Hepatic stellate cell (primary cell): Measurements from ENCODE around the gene CCL24.
"Not testable (repeated sequence)": the region's sequence is repeated elsewhere in the genome, so short reads cannot be mapped to it uniquely, and the experiment has no call there.

Experiments
- DNase-seq: peaks from one replicate; pipeline ENCODE4 v3.0.0; 2011; ENCODE audit warnings: low spot score

CCL24 gene

DNA sequence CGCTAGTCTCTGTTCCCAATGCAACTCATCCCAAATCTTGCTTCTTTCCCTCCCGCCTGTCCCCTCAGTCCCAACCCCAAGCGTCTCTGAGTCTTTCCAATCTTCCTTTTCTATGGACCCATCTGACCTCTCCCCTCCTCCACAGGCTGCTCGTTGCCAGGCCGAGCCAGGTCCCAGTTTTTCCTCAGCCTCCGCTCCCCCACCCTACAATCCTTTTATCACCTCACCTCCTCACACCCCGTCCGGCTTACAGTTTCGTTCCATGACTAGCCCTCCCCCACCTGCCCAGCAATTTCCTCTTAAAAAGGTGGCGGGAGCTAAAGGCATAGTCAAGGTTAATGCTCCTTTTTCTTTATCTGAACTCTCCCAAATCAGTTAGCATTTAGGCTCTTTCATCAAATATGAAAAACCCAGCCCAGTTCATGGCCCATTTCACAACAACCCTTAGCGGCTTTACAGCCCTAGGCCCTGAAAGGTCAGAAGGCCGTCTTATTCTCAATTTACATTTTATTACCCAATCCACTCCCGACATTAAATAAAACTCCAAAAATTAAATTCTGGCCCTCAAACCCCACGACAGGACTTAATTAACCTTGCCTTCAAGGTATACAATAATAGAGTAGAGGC, 32.8 kb downstream of the CCL24 start:
- not testable (repeated sequence) for DNase-seq

GRCh38 chr7:75779516-75779915, 34.1 kb downstream of the CCL24 start:
- not testable (repeated sequence) for DNase-seq

GRCh38 chr7:75779035-75779434, 34.6 kb downstream of the CCL24 start:
- not testable (repeated sequence) for DNase-seq

DNA sequence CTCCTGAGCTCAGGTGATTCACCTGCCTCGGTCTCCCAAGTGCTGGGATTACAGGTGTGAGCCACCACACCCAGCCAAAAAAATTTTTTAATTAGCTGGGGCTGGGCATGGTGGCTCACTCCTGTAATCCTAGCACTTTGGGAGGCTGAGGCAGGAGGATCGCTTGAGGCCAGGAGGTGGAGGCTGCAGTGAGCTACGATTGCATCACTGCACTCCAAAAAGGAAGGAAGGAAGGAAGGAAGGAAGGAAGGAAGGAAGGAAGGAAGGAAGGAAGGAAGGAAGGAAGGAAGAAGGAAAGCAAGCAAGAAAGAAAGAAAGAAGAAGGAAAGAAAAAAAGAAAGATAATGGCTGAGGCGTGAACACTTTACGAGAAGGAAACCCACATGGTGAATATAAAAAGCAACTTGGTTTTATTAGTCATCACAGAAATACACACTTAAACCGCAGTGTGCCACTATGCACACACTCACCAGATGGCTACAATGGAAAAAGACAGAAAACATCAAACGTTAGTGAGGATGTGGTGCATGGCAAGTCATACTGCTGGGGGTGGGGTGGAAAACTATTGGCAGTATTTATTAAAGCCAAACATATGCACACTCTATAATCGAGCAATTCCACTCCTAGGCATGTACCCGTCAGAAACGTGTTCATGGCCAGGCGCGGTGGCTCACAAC, 37.2 kb downstream of the CCL24 start:
- DNase-seq, result peak; percentile 71

DNA sequence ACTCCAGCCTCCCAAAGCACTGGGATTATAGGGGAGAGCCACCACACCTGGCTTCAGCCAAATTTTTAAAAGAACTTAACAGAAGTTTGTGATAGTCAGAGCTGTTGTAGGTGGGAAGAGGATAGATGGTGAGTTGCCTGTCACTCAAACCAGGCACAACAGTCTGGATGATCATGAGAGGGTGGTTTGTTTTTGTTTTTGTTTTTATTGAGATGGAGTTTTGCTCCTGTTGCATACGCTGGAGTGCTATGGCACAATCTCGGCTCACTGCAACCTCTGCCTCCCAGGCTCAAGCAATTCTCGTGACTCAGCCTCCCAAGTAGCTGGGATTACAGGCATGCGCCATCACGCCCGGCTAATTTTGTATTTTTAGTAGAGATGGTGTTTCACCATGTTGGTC, 39.6 kb downstream of the CCL24 start:
- not testable (repeated sequence) for DNase-seq

DNA sequence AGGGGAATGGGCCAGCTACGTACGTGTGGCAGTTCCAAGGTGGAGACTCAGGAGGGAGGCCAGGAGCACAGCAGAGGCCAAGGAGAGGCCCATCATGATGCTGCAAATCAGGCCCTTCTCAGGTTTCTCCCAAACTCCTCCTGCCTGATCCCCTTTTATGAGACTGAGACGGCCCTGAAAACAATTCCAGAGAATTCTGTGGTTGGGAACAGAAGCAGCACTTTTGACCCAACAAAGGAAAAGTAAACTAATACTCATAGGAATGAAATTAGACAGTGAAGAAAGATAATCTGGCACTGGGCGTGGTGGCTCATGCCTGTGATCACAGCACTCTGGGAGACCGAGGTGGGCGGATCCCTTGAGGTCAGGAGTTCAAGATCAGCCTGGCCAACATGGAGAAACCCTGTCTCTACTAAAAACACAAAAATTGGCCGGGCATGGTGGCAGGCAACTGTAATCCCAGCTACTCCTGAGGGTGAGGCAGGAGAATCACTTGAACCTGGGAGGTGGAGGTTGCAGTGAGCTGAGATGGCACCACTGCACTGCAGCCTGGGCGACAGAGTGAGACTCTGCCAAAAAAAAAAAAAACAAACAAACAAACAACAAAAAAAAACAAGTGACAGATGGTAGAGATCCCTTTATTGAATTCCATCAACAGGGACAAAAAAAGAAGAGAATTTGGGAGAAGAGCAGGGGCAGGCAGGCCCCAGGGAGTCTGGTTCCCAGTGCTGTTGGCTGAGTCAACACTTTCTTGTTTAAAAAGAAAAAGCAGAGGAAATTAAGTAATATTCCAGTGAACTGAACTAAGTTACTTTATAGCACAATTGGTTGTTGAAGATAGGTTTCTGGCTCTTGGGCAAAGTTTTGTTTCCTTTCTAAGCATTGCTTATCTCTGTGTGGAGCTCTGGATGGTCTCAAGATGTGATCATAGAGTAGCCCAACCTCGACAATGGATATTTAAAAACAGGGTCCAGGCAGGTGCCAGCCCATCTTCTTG, 41.2 kb downstream of the CCL24 start, which contains the start of gene CCL26:
TSS of gene CCL26 (minus strand) at position 131 of the 997 bp plus-strand sequence. CDS start at position 96, 35 bp downstream.
- peak; percentile 66 for DNase-seq

DNA sequence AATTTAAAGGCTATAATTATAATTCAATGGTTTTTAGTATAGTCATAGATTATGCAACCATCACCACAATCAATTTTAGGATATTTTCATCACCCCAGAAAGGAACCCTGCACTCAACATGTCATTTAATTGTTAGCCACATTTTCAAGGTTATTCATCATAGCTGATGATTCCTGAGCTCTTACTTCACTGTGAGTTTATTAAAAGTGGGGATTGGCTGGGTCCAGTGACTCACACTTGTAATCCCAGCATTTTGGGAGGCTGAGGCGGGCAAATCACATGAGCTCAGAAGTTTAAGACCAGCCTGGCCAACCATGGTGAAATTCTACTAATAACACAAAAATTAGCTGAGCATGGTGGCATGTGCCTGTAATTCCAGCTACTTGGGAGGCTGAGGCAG, 42.4 kb downstream of the CCL24 start:
- DNase-seq, result no peak

DNA sequence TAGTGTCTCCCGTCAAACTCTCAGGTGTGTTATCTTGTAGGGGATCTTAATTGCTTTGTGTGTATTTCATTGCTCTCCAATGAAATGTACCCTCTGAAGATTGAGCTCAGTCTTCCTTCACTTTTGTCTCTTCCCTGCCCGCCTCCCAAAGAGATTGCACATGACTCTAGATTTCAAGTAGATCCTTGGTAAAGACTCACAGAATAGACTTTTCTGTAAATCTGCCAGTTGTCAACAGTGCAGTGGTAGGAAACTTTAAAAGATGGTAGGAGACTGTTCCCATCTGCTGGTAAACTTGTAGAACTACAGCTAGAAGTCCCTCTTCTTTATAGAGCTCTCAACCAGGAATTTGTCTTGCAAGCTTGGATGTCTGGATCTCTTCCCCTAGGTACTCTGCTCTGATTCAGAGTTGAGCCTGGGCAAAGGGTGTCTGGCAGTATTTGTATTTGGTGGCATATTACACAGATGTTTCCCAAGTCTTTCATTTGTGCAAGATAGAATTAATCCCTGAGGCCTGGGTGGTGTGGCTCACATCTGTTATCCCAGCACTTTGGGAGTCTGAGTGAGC, 51.2 kb downstream of the CCL24 start:
- peak; percentile 84 for DNase-seq

DNA sequence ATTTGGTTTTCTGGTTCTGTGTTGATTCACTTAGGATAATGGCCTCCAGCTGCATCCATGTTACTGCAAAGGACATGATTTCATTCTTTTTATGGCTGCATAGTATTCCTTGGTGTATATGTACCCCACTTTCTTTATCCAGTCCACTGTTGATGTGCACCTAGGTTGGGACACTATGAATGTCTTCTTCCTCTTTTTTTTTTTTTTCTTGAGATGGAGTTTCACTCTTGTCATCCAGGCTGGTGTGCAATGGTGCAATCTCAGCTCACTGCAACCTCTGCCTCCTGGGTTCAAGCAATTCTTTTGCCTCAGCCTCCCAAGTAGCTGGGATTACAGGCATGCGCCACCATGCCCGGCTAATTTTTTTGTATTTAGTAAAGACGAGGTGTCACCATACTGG, 51.8 kb downstream of the CCL24 start:
- not testable (repeated sequence) for DNase-seq
